PFSK-1 (cell line): ENCODE measurements around the gene CDH24. TPM values are rescaled to one million over a fixed set of nuclear protein-coding genes. Genes with fewer than 3 reads are reported as not detected.

Source experiments
- FOXP2 ChIP-seq: optimal IDR thresholded peaks from 2 replicates; pipeline ENCODE3; 2011; ENCODE audit warnings: borderline replicate concordance, control low read depth, inconsistent platforms; ENCODE audit not compliant: insufficient read depth; ENCODE audit errors: extremely low read length, extremely low read depth
- POLR2AphosphoS5 ChIP-seq: IDR thresholded peaks from 2 replicates; pipeline ENCODE4 v1.6.1; 2012; ENCODE audit warnings: low read depth, mild to moderate bottlenecking, control low read depth, low read length, moderate library complexity
- SIN3A ChIP-seq: IDR thresholded peaks from 2 replicates; pipeline ENCODE4 v1.6.1; 2012; ENCODE audit warnings: mild to moderate bottlenecking, low read length, moderate library complexity, borderline replicate concordance; ENCODE audit not compliant: insufficient read depth
- TAF1 ChIP-seq: IDR thresholded peaks from 2 replicates; pipeline ENCODE4 v1.6.1; 2012; ENCODE audit warnings: low read length, control low read depth, borderline replicate concordance; ENCODE audit not compliant: insufficient read depth
- polyA plus RNA-seq: library from polyadenylated mRNA; unstranded; fragments of >200 nt; gene quantifications from one replicate; pipeline ENCODE4 v1.2.1, GENCODE V29; 2012; ENCODE audit warnings: low read depth, missing spikeins; ENCODE audit not compliant: insufficient read length
- TF ChIP-seq, protein P1 (sequence below), 2 experiments: IDR thresholded peaks; 2 replicates each; pipeline versions ENCODE4 v1.6.1 to v1.8.0; 2011 to 2012; ENCODE audit warnings: low read depth in 2 of 2, low read length in 2 of 2, control low read depth in 1 of 2, inconsistent platforms in 1 of 2, mild to moderate bottlenecking in 1 of 2, moderate library complexity in 1 of 2; ENCODE audit not compliant: insufficient read depth in 1 of 2

CDH24 gene
- polyA plus RNA-seq, result 6.0 TPM

DNA sequence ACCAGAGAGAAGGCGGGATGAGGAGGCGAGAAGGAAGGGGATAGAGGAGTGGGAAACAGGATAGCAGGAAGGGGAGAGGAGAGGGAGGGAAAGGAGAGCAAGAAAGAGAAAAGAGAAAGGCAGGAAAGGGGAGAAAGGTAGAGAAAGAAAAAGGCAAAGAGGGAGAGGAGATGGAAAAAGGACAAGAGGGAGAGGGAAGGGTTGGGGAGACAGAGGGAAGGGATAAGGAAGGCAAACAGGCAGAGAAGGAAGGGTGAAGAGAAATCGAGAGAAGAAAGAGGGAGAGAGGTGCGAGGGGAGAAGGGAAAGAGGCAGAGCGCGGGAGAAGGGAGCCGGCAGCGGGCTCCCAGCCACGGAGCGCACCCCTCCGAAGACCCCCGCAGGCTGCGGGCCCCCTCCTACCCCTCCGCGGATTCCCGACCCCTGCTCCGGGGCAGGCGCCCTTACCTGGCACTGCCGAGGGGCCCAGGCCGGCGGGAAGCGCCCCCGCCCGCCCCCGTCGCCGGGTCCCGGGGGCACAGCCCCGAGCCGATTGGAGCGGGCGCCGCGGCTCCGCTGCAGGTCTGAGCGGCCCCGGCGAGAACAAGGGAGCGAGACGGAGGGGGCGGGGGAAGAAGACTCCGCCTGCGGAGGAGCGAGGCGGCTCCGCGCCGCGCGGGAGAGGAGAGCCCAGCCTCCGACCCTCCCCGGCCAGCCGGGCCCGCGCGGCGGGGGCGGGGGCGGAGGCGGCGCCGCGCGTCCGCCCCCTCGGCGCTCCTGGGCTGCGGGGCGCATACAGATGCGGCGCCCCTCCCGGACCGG is at the start of gene CDH24:
TSS of gene CDH24 (minus strand) at position 565 of the 801 bp plus-strand sequence. CDS start 1,787 bp downstream, outside the sequence.
- TF ChIP-seq TAF1 (no peak), POLR2AphosphoS5 (no peak), FOXP2 (no peak), SIN3A (no peak)
- TF ChIP-seq, protein P1, sequence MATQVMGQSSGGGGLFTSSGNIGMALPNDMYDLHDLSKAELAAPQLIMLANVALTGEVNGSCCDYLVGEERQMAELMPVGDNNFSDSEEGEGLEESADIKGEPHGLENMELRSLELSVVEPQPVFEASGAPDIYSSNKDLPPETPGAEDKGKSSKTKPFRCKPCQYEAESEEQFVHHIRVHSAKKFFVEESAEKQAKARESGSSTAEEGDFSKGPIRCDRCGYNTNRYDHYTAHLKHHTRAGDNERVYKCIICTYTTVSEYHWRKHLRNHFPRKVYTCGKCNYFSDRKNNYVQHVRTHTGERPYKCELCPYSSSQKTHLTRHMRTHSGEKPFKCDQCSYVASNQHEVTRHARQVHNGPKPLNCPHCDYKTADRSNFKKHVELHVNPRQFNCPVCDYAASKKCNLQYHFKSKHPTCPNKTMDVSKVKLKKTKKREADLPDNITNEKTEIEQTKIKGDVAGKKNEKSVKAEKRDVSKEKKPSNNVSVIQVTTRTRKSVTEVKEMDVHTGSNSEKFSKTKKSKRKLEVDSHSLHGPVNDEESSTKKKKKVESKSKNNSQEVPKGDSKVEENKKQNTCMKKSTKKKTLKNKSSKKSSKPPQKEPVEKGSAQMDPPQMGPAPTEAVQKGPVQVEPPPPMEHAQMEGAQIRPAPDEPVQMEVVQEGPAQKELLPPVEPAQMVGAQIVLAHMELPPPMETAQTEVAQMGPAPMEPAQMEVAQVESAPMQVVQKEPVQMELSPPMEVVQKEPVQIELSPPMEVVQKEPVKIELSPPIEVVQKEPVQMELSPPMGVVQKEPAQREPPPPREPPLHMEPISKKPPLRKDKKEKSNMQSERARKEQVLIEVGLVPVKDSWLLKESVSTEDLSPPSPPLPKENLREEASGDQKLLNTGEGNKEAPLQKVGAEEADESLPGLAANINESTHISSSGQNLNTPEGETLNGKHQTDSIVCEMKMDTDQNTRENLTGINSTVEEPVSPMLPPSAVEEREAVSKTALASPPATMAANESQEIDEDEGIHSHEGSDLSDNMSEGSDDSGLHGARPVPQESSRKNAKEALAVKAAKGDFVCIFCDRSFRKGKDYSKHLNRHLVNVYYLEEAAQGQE (IDR thresholded peaks at IDR 0.05; ENCODE audit: insufficient read depth in 1 of 2, low read depth in 2 of 2, low read length in 2 of 2), result no peak

DNA sequence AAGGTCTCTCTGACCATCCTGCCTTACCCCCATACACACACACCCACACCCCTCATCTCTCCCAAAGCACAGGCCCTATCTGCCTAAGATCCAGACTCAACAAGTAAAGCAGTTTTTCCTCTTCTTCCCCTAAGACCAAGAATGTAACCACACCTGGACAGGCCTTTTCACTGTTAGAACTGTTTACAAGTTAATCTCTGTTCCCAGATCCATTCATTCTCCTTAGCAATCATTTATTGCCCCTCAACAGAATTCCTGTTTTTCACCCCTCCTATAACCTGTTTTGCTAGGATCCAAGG is 49.4 kb upstream of the CDH24 start:
- TF ChIP-seq, protein P1 (IDR thresholded peaks at IDR 0.05; ENCODE audit: insufficient read depth in 1 of 2, low read depth in 2 of 2, low read length in 2 of 2), result no peak
- TF ChIP-seq TAF1 (no peak), FOXP2 (no peak), POLR2AphosphoS5 (no peak), SIN3A (no peak)

DNA sequence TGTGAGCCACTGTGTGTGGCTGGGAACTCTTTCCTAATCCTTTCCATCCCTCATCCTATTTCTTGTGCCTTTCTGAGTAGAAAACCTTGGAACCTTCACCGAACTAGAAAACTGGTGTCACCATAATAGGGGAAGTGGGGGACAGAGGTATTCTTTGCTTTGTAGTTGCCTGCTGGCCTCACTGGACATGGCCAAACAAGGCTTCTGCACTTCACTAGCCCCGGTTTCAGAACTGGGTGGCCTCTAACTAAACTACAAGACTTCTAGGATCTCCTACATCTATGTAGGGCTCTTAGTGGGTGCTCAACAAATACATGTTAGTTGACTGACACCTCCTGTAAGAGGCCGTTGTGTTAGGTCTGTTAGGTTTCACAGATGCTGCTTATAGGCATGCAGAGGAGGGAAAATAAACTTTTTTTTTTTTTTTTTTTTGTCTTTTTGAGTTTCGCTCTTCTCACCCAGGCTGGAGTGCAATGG is 48.1 kb upstream of the CDH24 start:
- no peak for TF ChIP-seq FOXP2
- TF ChIP-seq SIN3A, result no peak
- TF ChIP-seq TAF1, result no peak
- TF ChIP-seq POLR2AphosphoS5, result no peak
- TF ChIP-seq, protein P1 (IDR thresholded peaks at IDR 0.05; ENCODE audit: insufficient read depth in 1 of 2, low read depth in 2 of 2, low read length in 2 of 2), result no peak

- TF ChIP-seq TAF1 (no peak), SIN3A (no peak), FOXP2 (no peak), POLR2AphosphoS5 (no peak)
- TF ChIP-seq, protein P1 (IDR thresholded peaks at IDR 0.05; ENCODE audit: insufficient read depth in 1 of 2, low read depth in 2 of 2, low read length in 2 of 2), result no peak
These were observed 47.4 kb upstream of the CDH24 start, which contains the start of gene CIROP for GRCh38 chr14:23104591-23105347. Gene CIROP (minus strand): TSS chr14:23104989. CDS start chr14:23104920, 69 bp downstream.
